Mesendoderm (in vitro differentiated cells): ENCODE results near the gene SEL1L3.

Experiments
- DNase-seq: peaks from one replicate; pipeline ENCODE4 v3.0.0; 2013
- H2AK5ac ChIP-seq: 2 replicates; pipeline ENCODE4 v1.6.1; 2013; ENCODE audit warnings: low read length, inconsistent platforms
- H2BK120ac ChIP-seq: 2 replicates; pipeline ENCODE4 v1.6.1; 2013; ENCODE audit warnings: low read depth, mild to moderate bottlenecking, low read length, moderate library complexity, mixed read lengths
- H2BK15ac ChIP-seq: replicated peaks from 2 replicates; pipeline ENCODE4 v1.6.1; 2013; ENCODE audit warnings: low read depth, mild to moderate bottlenecking, moderate library complexity
- H2BK5ac ChIP-seq: 2 replicates; pipeline ENCODE4 v1.6.1; 2013; ENCODE audit warnings: low read length, inconsistent platforms
- H3K18ac ChIP-seq: 2 replicates; pipeline ENCODE4 v1.6.1; 2013; ENCODE audit warnings: mild to moderate bottlenecking, low read length, mixed read lengths
- H3K23ac ChIP-seq: one replicate; pipeline ENCODE4 v1.6.1; 2013; ENCODE audit warnings: low read length
- H3K27ac ChIP-seq: 2 replicates; pipeline ENCODE4 v1.5.1; 2013; ENCODE audit warnings: low read depth, mild to moderate bottlenecking, inconsistent platforms, low read length, moderate library complexity
- H3K27me3 ChIP-seq: 2 replicates; pipeline ENCODE4 v1.6.1; 2013; ENCODE audit warnings: low read length, control low read depth, mild to moderate bottlenecking, inconsistent platforms; ENCODE audit not compliant: insufficient read depth, poor library complexity
- H3K36me3 ChIP-seq: 2 replicates; pipeline ENCODE4 v1.6.1; 2013; ENCODE audit warnings: low read length, inconsistent platforms; ENCODE audit not compliant: control insufficient read depth, insufficient read depth
- H3K4ac ChIP-seq: one replicate; pipeline ENCODE4 v1.6.1; 2013; ENCODE audit warnings: low read depth, mild to moderate bottlenecking, low read length, moderate library complexity
- H3K4me1 ChIP-seq: 2 replicates; pipeline ENCODE4 v1.6.1; 2013; ENCODE audit warnings: low read depth, low read length, inconsistent platforms; ENCODE audit not compliant: control insufficient read depth
- H3K4me2 ChIP-seq: 2 replicates; pipeline ENCODE4 v1.6.1; 2013; ENCODE audit warnings: low read length
- H3K4me3 ChIP-seq: 2 replicates; pipeline ENCODE4 v1.5.1; 2013; ENCODE audit warnings: mild to moderate bottlenecking, low read length
- H3K56ac ChIP-seq: one replicate; pipeline ENCODE4 v1.6.1; 2013; ENCODE audit warnings: low read length
- H3K79me1 ChIP-seq: 2 replicates; pipeline ENCODE4 v1.6.1; 2013; ENCODE audit warnings: low read length, inconsistent platforms
- H3K79me2 ChIP-seq: 2 replicates; pipeline ENCODE4 v1.6.1; 2013; ENCODE audit warnings: mild to moderate bottlenecking, low read length; ENCODE audit not compliant: control insufficient read depth, insufficient read depth
- H3K9ac ChIP-seq: 2 replicates; pipeline ENCODE4 v1.6.1; 2013; ENCODE audit warnings: low read length, inconsistent platforms
- H4K5ac ChIP-seq: one replicate; pipeline ENCODE4 v1.6.1; 2013; ENCODE audit warnings: low read length
- H4K8ac ChIP-seq: one replicate; pipeline ENCODE4 v1.6.1; 2013; ENCODE audit warnings: low read depth, mild to moderate bottlenecking, control low read depth, low read length, moderate library complexity
- WGBS: extraction: QIAGEN DNeasy Blood & Tissue Kit; methylation state at CpG from one replicate; pipeline ENCODE4 v1.1.7; 2013; ENCODE audit warnings: low lambda C conversion rate, missing lambda C conversion rate; ENCODE audit not compliant: insufficient coverage; ENCODE audit errors: extremely low coverage; 5-methylcytosine and 5-hydroxymethylcytosine counted together

The SEL1L3 gene

GRCh38 chr4:25776795-25777194 lies 86.0 kb downstream of the SEL1L3 start:
- Histone ChIP-seq H2BK5ac (no peak overlapping the region), H2BK15ac (no peak overlapping the region), H3K27ac (no peak overlapping the region), H3K4me3 (no peak overlapping the region), H2BK120ac (no peak overlapping the region), H3K56ac (no peak overlapping the region), H3K23ac (no peak overlapping the region), H2AK5ac (no peak overlapping the region), H3K36me3 (no peaks in the 10 kb centered on the region), H3K18ac (no peak overlapping the region), H3K79me1 (no peaks in the 10 kb centered on the region), H3K9ac (no peak overlapping the region), H3K4me1 (no peaks in the 10 kb centered on the region), H3K27me3 (no peaks in the 10 kb centered on the region), H3K4ac (no peak overlapping the region), H3K79me2 (no peaks in the 10 kb centered on the region), H3K4me2 (no peak overlapping the region), H4K8ac (no peak overlapping the region), H4K5ac (no peak overlapping the region)
- no peak for DNase-seq

- H3K4me2 ChIP-seq: no peak overlapping the region
- H2BK15ac ChIP-seq: no peak overlapping the region
- no peak overlapping the region for H4K5ac ChIP-seq
- H3K4me1 ChIP-seq: no peaks in the 10 kb centered on the region
- no CpG with 5 or more reads among the region's 2 CpGs for WGBS
- no peak overlapping the region for H2BK120ac ChIP-seq
- no peaks in the 10 kb centered on the region for H3K27me3 ChIP-seq
- no peak overlapping the region for H3K18ac ChIP-seq
- DNase-seq: no peak
- H3K36me3 ChIP-seq: no peaks in the 10 kb centered on the region
- no peak overlapping the region for H2BK5ac ChIP-seq
- no peak overlapping the region for H3K56ac ChIP-seq
- H3K4me3 ChIP-seq: no peak overlapping the region
- no peak overlapping the region for H2AK5ac ChIP-seq
- no peak overlapping the region for H3K23ac ChIP-seq
- no peaks in the 10 kb centered on the region for H3K79me1 ChIP-seq
- no peak overlapping the region for H3K9ac ChIP-seq
- no peak overlapping the region for H4K8ac ChIP-seq
- H3K79me2 ChIP-seq: no peaks in the 10 kb centered on the region
- H3K4ac ChIP-seq: no peak overlapping the region
- H3K27ac ChIP-seq: no peak overlapping the region
Measured at GRCh38 chr4:25775166-25775565, 87.6 kb downstream of the SEL1L3 start.

- WGBS: no CpG with 5 or more reads among the region's 4 CpGs
Measured at GRCh38 chr4:25773358-25773757, 89.4 kb downstream of the SEL1L3 start.

GRCh38 chr4:25771672-25772071 lies 91.1 kb downstream of the SEL1L3 start:
- Histone ChIP-seq H4K8ac (no peak overlapping the region), H3K4me2 (no peak overlapping the region), H3K36me3 (no peaks in the 10 kb centered on the region), H4K5ac (no peak overlapping the region), H3K23ac (no peak overlapping the region), H3K79me2 (no peaks in the 10 kb centered on the region), H3K56ac (no peak overlapping the region), H3K27me3 (no peaks in the 10 kb centered on the region), H3K4me3 (no peak overlapping the region), H2BK15ac (no peak overlapping the region), H3K9ac (no peak overlapping the region), H2BK120ac (no peak overlapping the region), H3K79me1 (no peaks in the 10 kb centered on the region), H3K18ac (no peak overlapping the region), H3K27ac (no peak overlapping the region), H2AK5ac (no peak overlapping the region), H2BK5ac (no peak overlapping the region), H3K4ac (no peak overlapping the region), H3K4me1 (no peaks in the 10 kb centered on the region)
- WGBS: no CpG with 5 or more reads among the region's 4 CpGs
- no peak for DNase-seq

More at GRCh38 chr4:25773358-25773757, 89.4 kb downstream of the SEL1L3 start:
- no peak overlapping the region for H2BK120ac ChIP-seq
- H3K9ac ChIP-seq: no peak overlapping the region
- H3K4me2 ChIP-seq: no peak overlapping the region
- H3K4me3 ChIP-seq: no peak overlapping the region
- DNase-seq: no peak
- no peak overlapping the region for H4K5ac ChIP-seq
- H3K18ac ChIP-seq: no peak overlapping the region
- no peaks in the 10 kb centered on the region for H3K79me1 ChIP-seq
- H3K56ac ChIP-seq: no peak overlapping the region
- no peaks in the 10 kb centered on the region for H3K36me3 ChIP-seq
- no peak overlapping the region for H3K27ac ChIP-seq
- H3K23ac ChIP-seq: no peak overlapping the region
- H2AK5ac ChIP-seq: no peak overlapping the region
- no peak overlapping the region for H2BK5ac ChIP-seq
- H3K4ac ChIP-seq: no peak overlapping the region
- no peaks in the 10 kb centered on the region for H3K4me1 ChIP-seq
- no peak overlapping the region for H2BK15ac ChIP-seq
- no peaks in the 10 kb centered on the region for H3K27me3 ChIP-seq
- no peaks in the 10 kb centered on the region for H3K79me2 ChIP-seq
- no peak overlapping the region for H4K8ac ChIP-seq

GRCh38 chr4:25770847-25771246 lies 91.9 kb downstream of the SEL1L3 start:
- DNase-seq: no peak
- Histone ChIP-seq H2AK5ac (no peak overlapping the region), H3K36me3 (no peaks in the 10 kb centered on the region), H3K79me2 (no peaks in the 10 kb centered on the region), H3K9ac (no peak overlapping the region), H3K23ac (no peak overlapping the region), H2BK5ac (no peak overlapping the region), H3K79me1 (no peaks in the 10 kb centered on the region), H4K8ac (no peak overlapping the region), H3K27me3 (no peaks in the 10 kb centered on the region), H4K5ac (no peak overlapping the region), H3K18ac (no peak overlapping the region), H3K4me1 (no peaks in the 10 kb centered on the region), H2BK15ac (no peak overlapping the region), H2BK120ac (no peak overlapping the region), H3K27ac (no peak overlapping the region), H3K4me3 (no peak overlapping the region), H3K4ac (no peak overlapping the region), H3K56ac (no peak overlapping the region), H3K4me2 (no peak overlapping the region)
- no CpG with 5 or more reads among the region's 1 CpG for WGBS

DNA sequence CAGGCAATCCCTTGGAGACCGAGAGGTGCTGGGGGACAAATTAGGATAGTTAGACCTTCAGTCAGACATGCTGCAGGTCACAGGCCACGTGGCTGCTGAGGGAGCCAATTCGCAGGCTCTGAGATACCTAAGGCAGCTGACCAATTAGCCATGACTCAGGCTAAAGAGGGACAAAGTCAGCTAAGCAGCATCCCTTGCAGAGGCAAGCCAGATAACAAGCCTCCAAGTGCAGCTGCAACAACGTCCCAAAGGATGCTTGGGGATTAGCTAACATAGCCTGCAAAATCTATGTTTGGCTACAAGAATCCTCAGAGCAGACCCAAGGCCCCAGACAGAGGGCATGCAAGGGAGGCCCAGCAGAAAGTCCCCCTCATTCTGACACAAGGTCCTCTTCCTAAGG lies 93.5 kb downstream of the SEL1L3 start:
- no peak overlapping the region for H3K23ac ChIP-seq
- no peak overlapping the region for H2BK120ac ChIP-seq
- peak; percentile 11 for DNase-seq
- no peak overlapping the region for H4K5ac ChIP-seq
- no peaks in the 10 kb centered on the region for H3K79me2 ChIP-seq
- no CpG with 5 or more reads among the region's 4 CpGs for WGBS
- H2AK5ac ChIP-seq: no peak overlapping the region
- H2BK15ac ChIP-seq: no peak overlapping the region
- no peak overlapping the region for H4K8ac ChIP-seq
- no peak overlapping the region for H3K27ac ChIP-seq
- no peak overlapping the region for H2BK5ac ChIP-seq
- H3K79me1 ChIP-seq: no peaks in the 10 kb centered on the region
- H3K4me1 ChIP-seq: no peaks in the 10 kb centered on the region
- no peak overlapping the region for H3K9ac ChIP-seq
- no peaks in the 10 kb centered on the region for H3K27me3 ChIP-seq
- no peak overlapping the region for H3K4me2 ChIP-seq
- no peaks in the 10 kb centered on the region for H3K36me3 ChIP-seq
- H3K56ac ChIP-seq: no peak overlapping the region
- H3K4me3 ChIP-seq: no peak overlapping the region
- no peak overlapping the region for H3K4ac ChIP-seq
- no peak overlapping the region for H3K18ac ChIP-seq
